Mesenteric fat pad (tissue), 1 donor: ENCODE results near the gene ANAPC15. TPM values are rescaled to one million over a fixed set of nuclear protein-coding genes. Genes with fewer than 3 reads are reported as not detected.
"Not testable (repeated sequence)": the region's sequence is repeated elsewhere in the genome, so short reads cannot be mapped to it uniquely, and the experiment has no call there.

ENCODE experiments used
- DNase-seq: peaks from one replicate; pipeline ENCODE4 v3.0.0-alpha.2; 2020; ENCODE audit warnings: low spot score
- long read RNA-seq: library from polyadenylated mRNA; unstranded; transcript quantifications from one replicate; pipeline ENCODE4 v2.0.0, GENCODE V29; 2020
- total RNA-seq: library from RNA; stranded (reverse); fragmentation: NEBNext Ultra II Directional; extraction: Animal tissue kit (Norgen Biotek cat#: 25700); gene quantifications from one replicate; pipeline ENCODE4 v1.2.1, GENCODE V29; 2021
- donor health status: DM: yes; HTN: yes; CAD: no.

The ANAPC15 gene
- total RNA-seq, result 29.1 TPM
- long read RNA-seq, transcript ANAPC15-201 (6 exons, 886 nt), result major isoform, 8 of 20 reads
- long read RNA-seq, partial matches to known transcripts, result 2 of 20 reads
- long read RNA-seq, other reads (novel, unspliced or antisense), result 6 of 20 reads

GRCh38 chr11:72112143-72112977, at the start of gene ANAPC15:
Gene ANAPC15 (minus strand): TSS chr11:72112695. CDS start chr11:72111276, 1,419 bp downstream.
- DNase-seq, result peak; percentile 96

DNA sequence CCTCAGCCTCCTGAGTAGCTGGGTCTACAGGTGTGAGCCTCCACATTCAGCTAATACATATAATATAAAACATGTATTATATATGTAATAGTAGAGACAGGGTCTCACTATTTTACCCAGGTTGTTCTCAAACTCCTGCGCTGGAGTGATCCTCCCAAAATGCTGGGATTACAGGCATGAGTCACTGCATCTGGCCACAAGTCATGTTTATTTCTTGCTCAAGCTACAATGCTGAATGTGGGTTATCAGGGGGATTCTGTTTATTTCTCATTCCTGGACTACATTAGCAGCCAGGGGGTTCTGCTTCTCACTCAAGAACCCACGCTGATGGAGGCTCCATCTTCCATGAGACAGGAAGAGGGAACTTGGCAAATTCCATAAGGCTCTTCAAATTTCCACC, 47.8 kb upstream of the ANAPC15 start:
- no peak for DNase-seq

DNA sequence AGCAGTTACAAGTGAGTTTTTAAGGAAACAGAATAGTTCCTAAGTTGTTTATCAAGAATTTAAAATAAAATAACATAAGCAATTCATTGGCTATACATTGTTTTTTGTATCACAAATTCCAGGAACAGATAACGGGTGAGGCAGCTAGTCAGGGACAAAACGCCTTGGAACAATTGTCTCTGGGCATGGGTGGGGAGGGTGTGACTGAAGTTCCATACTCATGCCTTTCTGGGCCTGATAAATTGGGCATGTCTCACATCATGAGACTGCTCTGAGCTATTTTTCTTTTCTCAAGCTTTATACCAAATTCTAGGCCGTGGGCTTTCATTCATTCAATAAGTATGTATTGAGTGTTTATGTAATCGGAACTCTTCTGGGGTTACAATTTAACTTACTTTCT, 44.6 kb upstream of the ANAPC15 start:
- no peak for DNase-seq

DNA sequence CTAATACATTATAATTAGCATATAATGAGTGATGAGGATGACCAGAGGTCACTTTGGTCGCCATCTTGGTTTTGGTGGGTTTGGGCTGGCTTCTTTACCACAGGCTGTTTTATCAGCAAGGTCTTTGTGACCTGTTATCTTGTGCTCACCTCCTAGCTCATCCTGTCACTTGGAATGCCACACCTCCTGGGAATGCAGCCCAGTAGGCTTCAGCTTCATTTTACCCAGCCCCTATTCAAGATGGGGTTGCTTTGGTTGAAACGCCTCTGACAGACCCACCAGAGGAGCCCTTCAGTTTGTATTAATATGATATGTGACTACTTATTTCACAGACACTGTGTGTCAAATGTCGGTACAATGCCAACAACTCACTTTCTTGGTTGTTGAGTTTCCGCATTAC, 43.3 kb upstream of the ANAPC15 start:
- no peak for DNase-seq

DNA sequence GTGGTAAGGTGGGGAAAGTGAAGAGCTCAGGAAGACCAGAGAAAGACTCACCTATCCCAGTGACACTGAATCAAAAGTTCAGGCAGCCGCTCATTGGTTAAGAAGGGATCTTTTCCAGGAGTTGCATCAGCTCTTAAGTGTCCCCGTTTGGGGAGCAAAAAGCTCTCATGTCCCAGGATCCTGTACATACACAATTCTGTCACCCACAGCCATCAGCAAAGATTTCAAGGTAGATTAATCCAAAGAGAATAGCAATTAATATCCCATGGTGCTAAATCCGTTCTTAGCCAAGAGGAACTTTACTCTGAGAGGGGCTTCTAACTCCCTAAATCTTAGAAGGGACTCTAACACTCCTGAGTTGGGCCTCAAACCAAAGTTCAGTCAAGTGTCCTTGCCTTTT, 42.3 kb upstream of the ANAPC15 start:
- no peak for DNase-seq

- DNase-seq, result not testable (repeated sequence)
Observed at GRCh38 chr11:72153874-72154273, 41.4 kb upstream of the ANAPC15 start.

DNA sequence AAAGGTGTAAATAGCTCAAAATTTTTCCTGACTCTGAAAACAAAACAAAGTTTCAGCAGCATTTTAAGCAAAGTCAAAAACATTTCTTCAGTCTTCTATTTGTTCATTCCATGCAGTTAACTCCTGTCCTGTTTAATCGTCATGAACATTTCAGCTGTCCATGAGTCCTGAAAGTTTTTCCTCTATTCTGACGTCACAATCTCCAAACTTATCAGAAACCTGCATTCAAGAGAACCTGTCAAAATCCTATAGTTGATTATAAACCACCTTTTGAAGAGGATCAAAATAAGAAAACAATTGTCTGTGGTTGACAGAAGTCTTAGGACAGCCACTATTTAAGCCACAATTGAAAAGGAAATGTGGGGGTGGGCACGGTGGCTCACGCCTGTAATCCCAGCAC, 38.4 kb upstream of the ANAPC15 start:
- no peak for DNase-seq

GRCh38 chr11:72146625-72147024, 34.1 kb upstream of the ANAPC15 start:
- no peak for DNase-seq

DNA sequence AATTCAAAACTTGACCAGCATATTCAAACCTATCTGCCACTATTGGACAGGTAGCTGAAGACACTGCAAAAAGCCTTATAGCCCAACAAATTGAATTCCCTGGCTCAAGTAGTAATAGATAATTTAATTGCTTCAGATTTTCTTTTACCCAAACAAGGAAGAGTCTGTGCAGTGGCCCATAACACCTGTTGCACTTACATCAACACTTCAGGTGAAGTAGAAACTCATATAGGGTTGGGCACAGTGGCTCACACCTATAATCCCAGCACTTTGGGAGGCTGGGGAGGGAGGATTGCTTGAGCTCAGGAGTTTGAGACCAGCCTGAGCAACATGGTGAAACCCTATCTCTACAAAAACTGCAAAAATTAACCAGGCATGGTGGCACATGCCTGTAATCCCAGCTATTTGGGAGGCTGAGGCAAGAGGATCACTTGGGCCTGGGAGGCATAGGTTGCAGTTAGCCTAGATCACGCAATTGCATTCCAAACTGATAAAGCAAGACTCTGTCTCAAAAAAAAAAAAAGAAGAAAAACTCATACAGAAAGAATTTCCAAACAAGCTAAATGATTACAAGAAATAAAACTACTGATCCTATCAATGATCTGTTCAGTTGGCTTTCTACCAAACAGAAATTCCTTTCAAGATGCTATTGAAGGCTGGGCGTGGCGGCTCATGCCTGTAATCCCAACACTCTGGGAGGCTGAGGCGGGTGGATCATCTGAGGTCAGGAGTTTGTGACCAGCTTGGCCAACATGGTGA, 32.5 kb upstream of the ANAPC15 start:
- DNase-seq, result no peak

- DNase-seq, result not testable (repeated sequence)
Observed at GRCh38 chr11:72142543-72142942, 30.0 kb upstream of the ANAPC15 start.

GRCh38 chr11:72142086-72142485, 29.6 kb upstream of the ANAPC15 start:
- not testable (repeated sequence) for DNase-seq

GRCh38 chr11:72141066-72141465, 28.6 kb upstream of the ANAPC15 start:
- no peak for DNase-seq

DNA sequence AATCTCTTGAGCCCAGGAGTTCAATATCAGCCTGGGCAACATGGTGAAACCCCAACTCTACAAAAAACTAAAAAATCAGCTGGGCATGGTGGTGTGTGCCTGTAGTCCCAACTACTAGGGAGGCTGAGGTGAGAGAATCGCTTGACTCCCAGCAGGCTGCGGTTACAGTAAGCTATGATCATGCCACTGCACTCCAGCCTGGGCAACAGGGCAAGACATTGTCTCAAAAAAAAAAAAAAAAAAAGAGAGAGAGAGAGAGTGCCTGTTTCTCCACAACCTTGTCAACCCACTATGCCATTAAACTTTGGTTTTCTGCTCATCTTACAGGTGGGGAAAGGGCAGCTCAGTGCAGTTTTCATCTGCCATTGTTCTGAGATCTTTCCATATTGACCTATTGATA, 28.2 kb upstream of the ANAPC15 start:
- no peak for DNase-seq

DNA sequence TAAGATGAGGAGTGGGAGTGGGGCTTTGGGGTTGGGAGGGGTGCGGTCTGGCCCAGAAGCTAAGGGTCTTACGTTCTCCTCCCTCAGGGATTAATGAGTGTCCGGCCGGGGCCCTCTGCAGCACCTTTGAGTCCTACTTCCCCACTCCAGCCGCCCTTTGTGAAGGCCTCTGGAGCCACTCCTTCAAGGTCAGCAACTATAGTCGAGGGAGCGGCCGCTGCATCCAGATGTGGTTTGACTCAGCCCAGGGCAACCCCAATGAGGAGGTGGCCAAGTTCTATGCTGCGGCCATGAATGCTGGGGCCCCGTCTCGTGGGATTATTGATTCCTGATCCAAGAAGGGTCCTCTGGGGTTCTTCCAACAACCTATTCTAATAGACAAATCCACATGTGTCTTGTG, 27.0 kb upstream of the ANAPC15 start:
- DNase-seq, result peak; percentile 86

GRCh38 chr11:72138821-72139390, 26.4 kb upstream of the ANAPC15 start:
- peak; percentile 76 for DNase-seq

GRCh38 chr11:72136684-72137262, 24.3 kb upstream of the ANAPC15 start:
- peak; percentile 80 for DNase-seq

DNA sequence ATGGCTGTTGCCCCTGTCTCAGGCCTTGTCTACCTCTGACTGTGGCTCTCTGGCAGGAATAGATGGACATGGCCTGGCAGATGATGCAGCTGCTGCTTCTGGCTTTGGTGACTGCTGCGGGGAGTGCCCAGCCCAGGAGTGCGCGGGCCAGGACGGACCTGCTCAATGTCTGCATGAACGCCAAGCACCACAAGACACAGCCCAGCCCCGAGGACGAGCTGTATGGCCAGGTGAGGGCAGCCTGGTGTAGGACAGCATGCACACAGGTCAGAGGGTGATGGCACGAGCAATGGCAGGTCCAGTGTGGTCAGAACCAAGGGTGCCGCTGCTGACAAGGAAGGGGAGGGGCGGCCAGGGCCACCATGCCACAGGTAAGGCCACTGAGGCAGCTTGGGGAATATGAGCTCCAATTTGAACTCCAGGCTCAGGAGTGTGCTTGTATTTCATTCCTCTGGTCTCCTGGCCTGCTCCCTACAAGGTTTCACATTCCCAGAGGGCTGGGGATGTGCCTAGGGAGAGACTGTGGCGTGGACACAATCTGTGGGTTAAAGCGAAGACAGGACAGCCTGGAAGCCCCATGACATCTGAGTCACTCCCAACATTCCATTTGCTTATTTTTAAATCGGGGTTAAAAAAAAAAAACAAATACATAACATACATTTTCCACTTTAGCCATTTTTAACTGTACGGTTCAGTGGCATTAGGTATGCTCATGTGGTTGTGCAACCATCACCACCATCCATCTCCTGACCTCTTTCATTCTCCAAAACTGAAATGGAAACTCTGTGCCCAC, 23.6 kb upstream of the ANAPC15 start:
- no peak for DNase-seq

DNA sequence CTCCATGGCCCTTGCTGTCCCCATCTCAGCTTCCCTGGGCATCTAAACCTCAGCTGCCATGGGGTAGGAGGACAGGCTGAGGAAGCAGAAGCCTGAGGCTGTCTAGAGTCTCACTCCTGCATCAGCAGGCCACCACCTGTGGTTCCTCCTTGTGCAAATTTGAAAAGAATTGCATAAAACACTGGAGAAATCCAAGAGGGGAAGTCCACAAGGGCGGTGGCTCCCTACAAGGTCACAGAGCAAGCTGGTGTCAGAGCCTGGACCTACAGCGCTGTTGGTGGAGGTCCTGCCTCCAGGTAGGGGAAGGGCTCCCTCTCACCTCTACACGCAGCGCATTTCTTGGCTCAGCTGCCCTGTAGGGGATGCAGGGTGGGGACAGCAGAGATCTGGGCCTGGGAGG, 23.0 kb upstream of the ANAPC15 start, which contains the start of gene FOLR3:
Gene FOLR3, plus strand, starts transcription at position 253 of the 400 bp plus-strand sequence. CDS start 228 bp downstream, outside the sequence.
- peak; percentile 69 for DNase-seq

DNA sequence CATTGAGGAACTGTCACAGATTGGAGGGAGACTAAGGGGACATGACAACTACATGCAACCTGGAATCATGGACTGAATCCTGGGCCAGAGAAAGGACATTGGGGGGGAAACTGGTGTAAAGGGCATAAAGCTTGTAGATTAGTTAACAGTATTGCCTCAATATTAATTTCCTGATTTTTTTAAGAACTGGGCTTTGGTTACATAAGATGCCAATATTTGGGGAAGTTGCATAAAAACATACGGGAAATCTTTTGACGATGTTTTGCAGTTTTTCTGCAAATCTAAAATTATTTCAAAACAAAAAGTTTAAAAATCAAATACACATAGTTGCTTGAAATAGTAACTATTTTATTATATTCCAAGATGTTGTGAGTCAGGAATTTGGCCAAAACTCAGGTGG, 20.2 kb upstream of the ANAPC15 start:
- no peak for DNase-seq

GRCh38 chr11:72129381-72129780, 16.9 kb upstream of the ANAPC15 start:
- no peak for DNase-seq

- no peak for DNase-seq
Observed at GRCh38 chr11:72127923-72128322, 15.4 kb upstream of the ANAPC15 start.
